ENCODE results near the gene MACROD2. TPM values are rescaled to one million over a fixed set of nuclear protein-coding genes. Genes with fewer than 3 reads are reported as not detected.
"Not testable (repeated sequence)": the region's sequence is repeated elsewhere in the genome, so short reads cannot be mapped to it uniquely, and the experiment has no call there.

Gene MACROD2
- total RNA-seq, 1 experiment from 2014 or later = 3.7 TPM

- H3K36me3 ChIP-seq (ENCODE audit: control insufficient read depth in 1 of 2, insufficient read depth in 2 of 2, low read length in 2 of 2) = no peaks in the 10 kb centered on the region
- no peak overlapping the region for H3K4me2 ChIP-seq (ENCODE audit: low read length)
- no peaks in the 10 kb centered on the region for H4K20me1 ChIP-seq (ENCODE audit: insufficient read depth)
- no peak for ATAC-seq
- H3K4me1 ChIP-seq (ENCODE audit: control insufficient read depth in 1 of 2, insufficient read depth in 2 of 2, low read length in 2 of 2) = no peaks in the 10 kb centered on the region
- ChIA-PET CTCF (no interaction called here), RAD21 (ENCODE audit: low non-redundant PET in 1 of 2, low total read pairs in 2 of 2, uncharacterized antibody in 2 of 2, unreplicated experiment in 2 of 2) (no interaction called here), POLR2A (no interaction called here)
- H3K9ac ChIP-seq (ENCODE audit: low read length) = no peak overlapping the region
- H3K9me2 ChIP-seq (ENCODE audit: insufficient read depth) = no peaks in the 10 kb centered on the region
- no peak overlapping the region for H2AFZ ChIP-seq (ENCODE audit: low read depth, low read length, poor library complexity, severe bottlenecking)
- no TSS peak for BruUV-seq (replicated peaks)
- DNase-seq (ENCODE audit: low read depth, low spot score) = no peak
- H3K79me2 ChIP-seq (ENCODE audit: insufficient read depth, low read length) = no peaks in the 10 kb centered on the region
- H3K9me3 ChIP-seq (ENCODE audit: control insufficient read depth in 1 of 2, insufficient read depth in 1 of 2, low read depth in 1 of 2, low read length in 2 of 2) = peaks cover 6 to 16% of the 10 kb centered on the region in 2 experiments; a peak in 2 of 4 replicates
- intact Hi-C loops (cut with micrococcal nuclease) = no loop called here
- no peaks in the 10 kb centered on the region for H3K27me3 ChIP-seq (ENCODE audit: insufficient read depth, low read length)
- H3K4me3 ChIP-seq (replicated peaks in 1 of 2; ENCODE audit: low read depth in 1 of 2, low read length in 2 of 2) = no peak overlapping the region
- H3K27ac ChIP-seq (ENCODE audit: low read depth, low read length) = no peak overlapping the region
- TF ChIP-seq SIN3A (IDR thresholded peaks at IDR 0.05; ENCODE audit: low read depth) (no peak), POLR2A (IDR thresholded peaks at IDR 0.05; ENCODE audit: borderline replicate concordance, extremely low read depth, insufficient read depth, insufficient read length) (no peak), YY1 (IDR thresholded peaks at IDR 0.05; ENCODE audit: extremely low read depth, insufficient replicate concordance, low read depth, low read length) (no peak), CEBPB (IDR thresholded peaks at IDR 0.05; ENCODE audit: low read depth) (no peak), POLR2AphosphoS5 (IDR thresholded peaks at IDR 0.05; ENCODE audit: low read depth, low read length) (no peak), EGR1 (IDR thresholded peaks at IDR 0.05; ENCODE audit: low read depth) (no peak), ATF3 (IDR thresholded peaks at IDR 0.05) (no peak), MAX (IDR thresholded peaks at IDR 0.05) (no peak), SRF (IDR thresholded peaks at IDR 0.05; ENCODE audit: low read depth) (no peak), SP1 (IDR thresholded peaks at IDR 0.05; ENCODE audit: low read depth) (no peak), ZFX (IDR thresholded peaks at IDR 0.05) (no peak), ELF1 (IDR thresholded peaks at IDR 0.05; ENCODE audit: borderline replicate concordance, low read depth) (no peak), FOSL1 (IDR thresholded peaks at IDR 0.05; ENCODE audit: low read depth) (no peak)
Measured at GRCh38 chr20:16011056-16011455, 2015.7 kb downstream of the MACROD2 start.

- intact Hi-C loops (cut with micrococcal nuclease) = no loop called here
- no peaks in the 10 kb centered on the region for H3K9me2 ChIP-seq (ENCODE audit: insufficient read depth)
- CTCF ChIA-PET = no interaction called here
Measured at GRCh38 chr20:16011519-16011918, 2016.2 kb downstream of the MACROD2 start.

GRCh38 chr20:16012934-16013333 is 2017.6 kb downstream of the MACROD2 start:
- BruUV-seq (replicated peaks); CTCF ChIA-PET; H3K9me2 ChIP-seq (ENCODE audit: insufficient read depth); H3K4me1 ChIP-seq (ENCODE audit: control insufficient read depth in 1 of 2, insufficient read depth in 2 of 2, low read length in 2 of 2); H2AFZ ChIP-seq (ENCODE audit: low read depth, low read length, poor library complexity, severe bottlenecking); intact Hi-C loops (cut with micrococcal nuclease); H3K27ac ChIP-seq (ENCODE audit: low read depth, low read length); ATAC-seq; H3K27me3 ChIP-seq (ENCODE audit: insufficient read depth, low read length); H3K79me2 ChIP-seq (ENCODE audit: insufficient read depth, low read length); H3K36me3 ChIP-seq (ENCODE audit: control insufficient read depth in 1 of 2, insufficient read depth in 2 of 2, low read length in 2 of 2); H3K4me3 ChIP-seq (replicated peaks in 1 of 2; ENCODE audit: low read depth in 1 of 2, low read length in 2 of 2); H3K4me2 ChIP-seq (ENCODE audit: low read length); RAD21 ChIA-PET (ENCODE audit: low non-redundant PET in 1 of 2, low total read pairs in 2 of 2, uncharacterized antibody in 2 of 2, unreplicated experiment in 2 of 2); DNase-seq (ENCODE audit: low read depth, low spot score); H4K20me1 ChIP-seq (ENCODE audit: insufficient read depth); POLR2A ChIA-PET; H3K9ac ChIP-seq (ENCODE audit: low read length): not testable (repeated sequence)
- peaks cover 6 to 18% of the 10 kb centered on the region in 2 experiments; a peak in 2 of 4 replicates for H3K9me3 ChIP-seq (ENCODE audit: control insufficient read depth in 1 of 2, insufficient read depth in 1 of 2, low read depth in 1 of 2, low read length in 2 of 2)

More at GRCh38 chr20:16011519-16011918, 2016.2 kb downstream of the MACROD2 start:
- ATAC-seq = no peak
- Histone ChIP-seq H3K4me1 (ENCODE audit: control insufficient read depth in 1 of 2, insufficient read depth in 2 of 2, low read length in 2 of 2) (no peaks in the 10 kb centered on the region), H3K36me3 (ENCODE audit: control insufficient read depth in 1 of 2, insufficient read depth in 2 of 2, low read length in 2 of 2) (no peaks in the 10 kb centered on the region), H3K9me3 (ENCODE audit: control insufficient read depth in 1 of 2, insufficient read depth in 1 of 2, low read depth in 1 of 2, low read length in 2 of 2) (peaks cover 6 to 18% of the 10 kb centered on the region in 2 experiments; a peak in 2 of 4 replicates), H3K27me3 (ENCODE audit: insufficient read depth, low read length) (no peaks in the 10 kb centered on the region), H3K4me2 (ENCODE audit: low read length) (no peak overlapping the region), H2AFZ (ENCODE audit: low read depth, low read length, poor library complexity, severe bottlenecking) (no peak overlapping the region), H3K79me2 (ENCODE audit: insufficient read depth, low read length) (no peaks in the 10 kb centered on the region), H4K20me1 (ENCODE audit: insufficient read depth) (no peaks in the 10 kb centered on the region), H3K9ac (ENCODE audit: low read length) (no peak overlapping the region), H3K27ac (ENCODE audit: low read depth, low read length) (no peak overlapping the region), H3K4me3 (replicated peaks in 1 of 2; ENCODE audit: low read depth in 1 of 2, low read length in 2 of 2) (no peak overlapping the region)
- no peak for TF ChIP-seq SIN3A (IDR thresholded peaks at IDR 0.05; ENCODE audit: low read depth)
- no peak for TF ChIP-seq MAX (IDR thresholded peaks at IDR 0.05)
- TF ChIP-seq ZNF274 (IDR thresholded peaks at IDR 0.05; ENCODE audit: low read depth, low read length) = no peak
- TF ChIP-seq POLR2AphosphoS5 (IDR thresholded peaks at IDR 0.05; ENCODE audit: low read depth, low read length) = no peak
- TF ChIP-seq EZH2phosphoT487 (IDR thresholded peaks at IDR 0.05; ENCODE audit: borderline replicate concordance) = no peak
- no peak for TF ChIP-seq EGR1 (IDR thresholded peaks at IDR 0.05; ENCODE audit: low read depth)
- TF ChIP-seq YY1 (IDR thresholded peaks at IDR 0.05; ENCODE audit: extremely low read depth, insufficient replicate concordance, low read depth, low read length) = no peak
- no peak for DNase-seq (ENCODE audit: low read depth, low spot score)
- ChIA-PET POLR2A (no interaction called here), RAD21 (ENCODE audit: low non-redundant PET in 1 of 2, low total read pairs in 2 of 2, uncharacterized antibody in 2 of 2, unreplicated experiment in 2 of 2) (no interaction called here)
- no TSS peak for BruUV-seq (replicated peaks)

All from HCT116 (cell line).